Psoas muscle (tissue), 8 donors: ENCODE data around the gene RORC. TPM values are rescaled to one million over a fixed set of nuclear protein-coding genes. Genes with fewer than 3 reads are reported as not detected.

Source experiments
- ATAC-seq, 4 donors: fragments of 200-7000 bp; cut with Tn5 transposase; one replicate each; pipeline ENCODE4 v1.9.1; 2020; ENCODE audit warnings: moderate library complexity in 3 of 4, mild to moderate bottlenecking in 2 of 4
- DNase-seq, 2 donors: peaks; one replicate each; pipeline ENCODE4 v3.0.0-alpha.2; 2020
- H3K27ac ChIP-seq: fragments of 200-600 bp; one replicate; pipeline ENCODE4 v1.8.0; 2022
- H3K27me3 ChIP-seq, 3 donors: fragments of 200-600 bp in 1 of 3; one replicate each; pipeline versions ENCODE4 v1.6.1 to v1.8.0; 2013 to 2022; ENCODE audit warnings: low read length in 2 of 3, mild to moderate bottlenecking in 2 of 3, moderate library complexity in 1 of 3; ENCODE audit not compliant: insufficient read depth in 3 of 3
- H3K36me3 ChIP-seq, 2 donors: fragments of 200-600 bp in 1 of 2; one replicate each; pipeline versions ENCODE4 v1.6.1 to v1.8.0; 2013 to 2022; ENCODE audit warnings: low read depth in 1 of 2, mild to moderate bottlenecking in 1 of 2, moderate library complexity in 1 of 2; ENCODE audit not compliant: insufficient read depth in 1 of 2
- H3K4me1 ChIP-seq: fragments of 200-600 bp; one replicate; pipeline ENCODE4 v1.8.0; 2022
- H3K4me3 ChIP-seq: fragments of 200-600 bp; one replicate; pipeline ENCODE4 v1.8.0; 2022; ENCODE audit warnings: mild to moderate bottlenecking
- H3K9me3 ChIP-seq: fragments of 200-600 bp; one replicate; pipeline ENCODE4 v1.8.0; 2022
- WGBS, 3 donors: extraction: QIAGEN DNeasy Blood & Tissue Kit; methylation state at CpG; one replicate each; pipeline versions ENCODE4 v1.1.6 to v1.1.7; 2013; 5-methylcytosine and 5-hydroxymethylcytosine counted together
- intact Hi-C, 2 donors: fragments of 100-400 bp; cut with DNase I; formaldehyde crosslinking; loops; one replicate each; pipeline versions ENCODE4 v1.11.0 to v1.14.2; 2022
- polyA plus RNA-seq, 3 donors: library from polyadenylated mRNA; stranded (reverse); fragments of 200-250 nt; gene quantifications; one replicate each; pipeline ENCODE4 v1.2.3, GENCODE V29; 2013
- total RNA-seq, 4 donors: library from RNA; stranded (reverse); fragmentation: NEBNext Ultra II Directional in 2 of 4; extraction: Animal tissue kit (Norgen Biotek cat#: 25700) in 2 of 4; gene quantifications; one replicate each; pipeline versions ENCODE4 v1.2.1 to v1.2.4, GENCODE V29; 2021 to 2023
- TF ChIP-seq, protein P1 (sequence below): fragments of 200-600 bp; IDR thresholded peaks from one replicate; pipeline ENCODE4 v1.8.0; 2022; ENCODE audit warnings: antibody characterized with exemption
- donor health status: healthy with polysubstance abuse.
- donor health status: DM: no; HTN: no; CAD: no; lungs with moderate emphysema.
- donor health status: Bipolar disorder and iron deficiency.
- donor health status: healthy.
- donor health status: DM: yes; HTN: yes; CAD: no.
- donor health status: DM: no; HTN: no; CAD: no.
- donor health status: DM: no; HTN: no; CAD: no.
- donor health status: DM: yes; HTN: yes; CAD: no.

RORC gene
- total and polyA plus RNA-seq, 7 donors: 3.5 to 109 (median 62.9) TPM

DNA sequence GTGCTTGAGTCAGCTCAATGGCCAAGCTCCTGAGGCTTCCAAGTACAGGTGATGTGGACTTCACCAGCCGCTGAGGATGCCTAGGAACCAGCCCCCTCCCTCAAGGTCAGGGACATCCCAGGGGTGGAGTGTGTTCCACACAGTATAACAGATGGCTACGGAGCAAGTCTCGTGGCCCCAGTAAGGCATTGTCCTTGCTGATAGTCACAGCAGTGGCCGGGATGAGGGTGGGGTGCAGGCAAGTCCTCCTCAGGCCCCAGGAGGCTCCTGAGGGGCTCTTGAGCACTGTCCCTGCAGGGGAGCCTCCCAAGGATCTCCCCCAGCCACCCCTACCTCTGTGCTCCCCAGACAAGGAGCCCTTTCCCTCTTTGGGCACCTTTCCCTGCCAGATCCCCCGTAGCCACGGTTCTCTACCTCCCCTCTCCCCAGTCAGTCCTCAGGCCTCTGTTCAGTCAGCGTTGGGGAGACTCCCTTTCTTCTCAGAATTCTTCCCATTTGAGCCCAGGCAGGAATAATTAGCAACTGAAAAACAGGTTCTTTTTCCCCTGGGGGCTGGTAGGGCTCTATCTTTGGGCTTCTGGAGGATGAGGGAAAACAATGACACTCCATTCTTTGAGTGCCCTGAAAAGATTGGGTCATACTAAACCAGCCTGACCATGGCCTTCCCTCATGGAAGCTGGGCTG lies 29.0 kb upstream of the RORC start:
- TF ChIP-seq, protein P1, sequence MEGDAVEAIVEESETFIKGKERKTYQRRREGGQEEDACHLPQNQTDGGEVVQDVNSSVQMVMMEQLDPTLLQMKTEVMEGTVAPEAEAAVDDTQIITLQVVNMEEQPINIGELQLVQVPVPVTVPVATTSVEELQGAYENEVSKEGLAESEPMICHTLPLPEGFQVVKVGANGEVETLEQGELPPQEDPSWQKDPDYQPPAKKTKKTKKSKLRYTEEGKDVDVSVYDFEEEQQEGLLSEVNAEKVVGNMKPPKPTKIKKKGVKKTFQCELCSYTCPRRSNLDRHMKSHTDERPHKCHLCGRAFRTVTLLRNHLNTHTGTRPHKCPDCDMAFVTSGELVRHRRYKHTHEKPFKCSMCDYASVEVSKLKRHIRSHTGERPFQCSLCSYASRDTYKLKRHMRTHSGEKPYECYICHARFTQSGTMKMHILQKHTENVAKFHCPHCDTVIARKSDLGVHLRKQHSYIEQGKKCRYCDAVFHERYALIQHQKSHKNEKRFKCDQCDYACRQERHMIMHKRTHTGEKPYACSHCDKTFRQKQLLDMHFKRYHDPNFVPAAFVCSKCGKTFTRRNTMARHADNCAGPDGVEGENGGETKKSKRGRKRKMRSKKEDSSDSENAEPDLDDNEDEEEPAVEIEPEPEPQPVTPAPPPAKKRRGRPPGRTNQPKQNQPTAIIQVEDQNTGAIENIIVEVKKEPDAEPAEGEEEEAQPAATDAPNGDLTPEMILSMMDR: no peak
- WGBS, 3 donors: 69 to 83% (median 77%) methylated on average over 7 of the region's 7 CpGs
- no peak overlapping the region for H3K4me3 ChIP-seq
- DNase-seq (no peak), ATAC-seq (no peak)
- H3K4me1 ChIP-seq: no peaks in the 10 kb centered on the region
- H3K27me3 ChIP-seq: no peaks in the 10 kb centered on the region
- intact Hi-C loops: no loop called here
- H3K27ac ChIP-seq: no peak overlapping the region
- H3K9me3 ChIP-seq: no peaks in the 10 kb centered on the region
- H3K36me3 ChIP-seq: no peaks in the 10 kb centered on the region

DNA sequence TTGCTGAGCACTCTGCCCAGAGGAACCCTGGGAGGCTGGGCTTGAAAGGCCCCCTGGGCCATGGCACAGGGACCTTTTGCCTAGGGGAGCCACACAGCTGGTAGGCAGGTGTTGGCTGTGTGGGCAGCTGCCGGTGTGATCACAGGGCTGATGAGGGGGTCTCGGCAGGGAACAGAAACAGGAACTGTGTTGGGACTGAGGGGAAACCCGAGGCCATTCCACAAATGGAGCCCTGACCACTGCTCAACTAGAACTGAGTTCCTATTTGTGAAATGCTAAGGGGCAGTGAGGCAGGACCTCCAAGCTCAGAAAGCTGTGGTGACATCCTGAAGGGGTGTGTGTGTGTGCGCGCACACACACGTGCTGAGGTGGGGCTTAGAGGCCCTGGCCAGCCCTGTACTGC lies 28.3 kb upstream of the RORC start:
- H3K27me3 ChIP-seq: no peaks in the 10 kb centered on the region
- ATAC-seq: no peak

DNA sequence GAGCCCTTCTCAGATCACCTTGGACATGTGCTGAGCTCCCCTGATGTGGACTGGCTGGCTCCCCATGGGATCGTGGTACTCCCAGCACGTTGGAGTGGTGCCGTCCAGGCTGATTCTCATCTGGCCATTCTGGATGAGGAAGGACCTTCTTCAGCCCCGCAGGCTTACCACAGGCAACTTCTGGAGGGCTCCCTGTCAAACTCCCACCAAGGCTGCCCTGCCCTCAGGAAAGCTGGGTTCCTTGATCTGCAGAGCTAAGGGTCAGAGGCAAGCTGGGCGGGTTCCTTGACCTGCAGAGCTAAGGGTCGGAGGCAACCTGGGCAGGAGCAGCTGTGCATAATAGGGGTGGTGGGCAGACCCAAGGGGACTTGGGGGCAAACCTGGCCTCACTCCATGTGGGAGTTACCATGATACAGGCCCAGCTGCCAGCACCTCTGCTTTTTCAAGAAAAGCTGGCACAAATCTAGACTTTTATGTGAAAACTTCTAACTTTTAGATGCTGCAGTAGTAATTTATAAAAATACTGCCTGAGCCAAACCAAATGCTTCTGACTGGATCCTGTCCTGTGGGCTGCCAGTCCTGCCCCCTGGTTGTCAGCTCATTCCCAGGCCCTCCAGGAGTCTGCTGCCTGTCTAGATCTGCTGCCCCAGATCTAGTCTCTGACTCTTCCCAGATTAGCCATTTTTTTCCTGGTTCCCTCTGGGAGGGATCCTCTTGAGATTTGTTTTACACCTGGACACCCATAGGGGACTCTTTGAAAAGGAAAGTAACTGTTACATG lies 27.5 kb upstream of the RORC start:
- H3K9me3 ChIP-seq: no peaks in the 10 kb centered on the region
- intact Hi-C loops: no loop called here
- no peaks in the 10 kb centered on the region for H3K4me1 ChIP-seq
- H3K36me3 ChIP-seq: no peaks in the 10 kb centered on the region
- H3K27me3 ChIP-seq: no peaks in the 10 kb centered on the region
- no peak for DNase-seq
- H3K27ac ChIP-seq: no peak overlapping the region
- no peak overlapping the region for H3K4me3 ChIP-seq
- WGBS, 3 donors: 85 to 87% (median 86%) methylated on average over 6 of the region's 6 CpGs
- TF ChIP-seq, protein P1: no peak
- ATAC-seq: peak in 1 of 4 donors; percentile 13

More for the DNA sequence above, 28.3 kb upstream of the RORC start:
- WGBS, 3 donors: 74 to 84% (median 78%) methylated on average over 6 of the region's 6 CpGs
- intact Hi-C loops: no loop called here
- H3K27ac ChIP-seq: no peak overlapping the region
- no peaks in the 10 kb centered on the region for H3K36me3 ChIP-seq
- H3K4me3 ChIP-seq: no peak overlapping the region
- TF ChIP-seq, protein P1: no peak
- H3K4me1 ChIP-seq: no peaks in the 10 kb centered on the region
- DNase-seq: no peak
- H3K9me3 ChIP-seq: no peaks in the 10 kb centered on the region

DNA sequence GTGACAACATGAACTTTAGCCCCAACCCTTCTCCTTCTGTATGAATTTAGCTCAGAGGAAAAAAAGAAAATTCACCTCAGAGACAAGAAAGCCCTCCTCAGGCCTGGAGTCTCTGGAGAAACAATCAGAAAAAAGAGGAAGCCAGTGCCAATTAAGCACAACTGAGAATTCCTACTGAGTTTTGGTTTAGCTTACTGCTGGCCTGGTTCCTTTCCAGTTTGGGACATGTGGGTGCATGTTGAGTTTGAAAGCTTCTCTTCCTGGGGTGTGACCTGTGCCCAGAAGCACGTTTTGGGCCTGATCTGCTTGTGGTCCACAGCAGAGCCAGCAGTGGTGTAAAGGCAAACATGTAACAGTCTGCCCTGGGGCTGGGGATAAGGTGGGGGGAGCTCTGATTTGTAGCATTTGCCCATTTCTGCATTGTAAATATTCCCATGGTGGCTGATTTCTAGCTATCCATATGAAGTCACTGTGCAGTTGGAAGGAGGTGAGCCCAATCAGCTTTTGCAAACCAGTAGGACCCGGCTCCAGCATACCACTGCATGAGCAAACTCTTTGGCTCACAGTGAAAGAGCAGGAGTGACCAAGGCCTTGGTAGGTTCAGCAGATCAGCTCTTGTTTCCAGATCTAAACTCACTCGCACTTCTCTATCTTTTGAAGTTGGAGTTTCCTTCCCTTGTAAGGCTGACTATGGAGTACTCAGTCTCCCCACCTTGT lies 26.6 kb upstream of the RORC start:
- peaks cover 0 to 2% (median 0%) of the 10 kb centered on the region in 3 donors for H3K27me3 ChIP-seq
- H3K4me1 ChIP-seq: no peaks in the 10 kb centered on the region
- H3K27ac ChIP-seq: no peak overlapping the region
- ATAC-seq (no peak), DNase-seq (no peak)
- TF ChIP-seq, protein P1: no peak
- no peak overlapping the region for H3K4me3 ChIP-seq
- H3K36me3 ChIP-seq: no peaks in the 10 kb centered on the region
- WGBS, 3 donors: 60 to 66% (median 64%) methylated on average over 3 of the region's 3 CpGs
- H3K9me3 ChIP-seq: no peaks in the 10 kb centered on the region
- intact Hi-C loops: no loop called here
